Muscle layer of colon (tissue), 2 donors: ENCODE data around the gene TAS2R16.

Experiments used
- H3K27ac ChIP-seq: one replicate; pipeline ENCODE4 v1.7.0; 2013; ENCODE audit warnings: low read depth, mild to moderate bottlenecking, low read length, moderate library complexity
- H3K27me3 ChIP-seq, 2 donors: one replicate each; pipeline ENCODE4 v1.7.0; 2013; ENCODE audit warnings: low read length in 2 of 2, mild to moderate bottlenecking in 2 of 2; ENCODE audit not compliant: insufficient read depth in 2 of 2, control insufficient read depth in 1 of 2
- H3K36me3 ChIP-seq: one replicate; pipeline ENCODE4 v1.7.0; 2013; ENCODE audit warnings: mild to moderate bottlenecking, low read length; ENCODE audit not compliant: insufficient read depth
- H3K4me1 ChIP-seq: one replicate; pipeline ENCODE4 v1.7.0; 2013; ENCODE audit warnings: mild to moderate bottlenecking, low read length; ENCODE audit not compliant: insufficient read depth
- H3K4me3 ChIP-seq, 2 donors: one replicate each; pipeline ENCODE4 v1.7.0; 2013; ENCODE audit warnings: low read length in 2 of 2, low read depth in 1 of 2, mild to moderate bottlenecking in 1 of 2, moderate library complexity in 1 of 2
- H3K9ac ChIP-seq: one replicate; pipeline ENCODE4 v1.7.0; 2013; ENCODE audit warnings: low read length
- H3K9me3 ChIP-seq: one replicate; pipeline ENCODE4 v1.7.0; 2013; ENCODE audit warnings: mild to moderate bottlenecking, low read length
- donor health status: abdominal sarcoma.
- donor health status: Adenocarcinoma of cecum.

Gene TAS2R16

GRCh38 chr7:123011766-123012369, 16.4 kb upstream of the TAS2R16 start:
- no peaks in the 10 kb centered on the region for H3K27me3 ChIP-seq
- no peak overlapping the region for H3K9ac ChIP-seq
- H3K36me3 ChIP-seq, result no peaks in the 10 kb centered on the region
- no peak overlapping the region for H3K4me3 ChIP-seq
- no peaks in the 10 kb centered on the region for H3K4me1 ChIP-seq
- H3K9me3 ChIP-seq, result no peaks in the 10 kb centered on the region
- H3K27ac ChIP-seq, result no peak overlapping the region

GRCh38 chr7:123004931-123005330, 9.4 kb upstream of the TAS2R16 start:
- no peak overlapping the region for H3K27ac ChIP-seq
- no peaks in the 10 kb centered on the region for H3K27me3 ChIP-seq
- no peaks in the 10 kb centered on the region for H3K36me3 ChIP-seq
- H3K4me3 ChIP-seq, result no peak overlapping the region
- H3K9me3 ChIP-seq, result no peaks in the 10 kb centered on the region
- H3K9ac ChIP-seq, result no peak overlapping the region
- no peaks in the 10 kb centered on the region for H3K4me1 ChIP-seq

GRCh38 chr7:123003539-123004126, 8.1 kb upstream of the TAS2R16 start:
- Histone ChIP-seq H3K4me1 (no peaks in the 10 kb centered on the region), H3K4me3 (no peak overlapping the region), H3K9ac (no peak overlapping the region), H3K27ac (no peak overlapping the region), H3K9me3 (no peaks in the 10 kb centered on the region), H3K27me3 (no peaks in the 10 kb centered on the region), H3K36me3 (no peaks in the 10 kb centered on the region)

GRCh38 chr7:122989577-122989976, 5.9 kb downstream of the TAS2R16 start:
- H3K4me3 ChIP-seq, result no peak overlapping the region
- no peaks in the 10 kb centered on the region for H3K9me3 ChIP-seq
- H3K36me3 ChIP-seq, result no peaks in the 10 kb centered on the region
- no peak overlapping the region for H3K9ac ChIP-seq
- H3K27ac ChIP-seq, result no peak overlapping the region
- no peaks in the 10 kb centered on the region for H3K27me3 ChIP-seq
- H3K4me1 ChIP-seq, result no peaks in the 10 kb centered on the region

GRCh38 chr7:122989041-122989440, 6.5 kb downstream of the TAS2R16 start:
- Histone ChIP-seq H3K4me1 (no peaks in the 10 kb centered on the region), H3K9me3 (no peaks in the 10 kb centered on the region), H3K9ac (no peak overlapping the region), H3K36me3 (no peaks in the 10 kb centered on the region), H3K27ac (no peak overlapping the region), H3K4me3 (no peak overlapping the region), H3K27me3 (no peaks in the 10 kb centered on the region)

- Histone ChIP-seq H3K27me3 (no peaks in the 10 kb centered on the region), H3K27ac (no peak overlapping the region), H3K4me1 (no peaks in the 10 kb centered on the region), H3K9me3 (no peaks in the 10 kb centered on the region), H3K9ac (no peak overlapping the region), H3K36me3 (no peaks in the 10 kb centered on the region), H3K4me3 (no peak overlapping the region)
These were observed 7.2 kb downstream of the TAS2R16 start for GRCh38 chr7:122988333-122988732.

GRCh38 chr7:122987463-122987862, 8.0 kb downstream of the TAS2R16 start:
- Histone ChIP-seq H3K36me3 (no peaks in the 10 kb centered on the region), H3K9ac (no peak overlapping the region), H3K27ac (no peak overlapping the region)

GRCh38 chr7:122984021-122984420, 11.5 kb downstream of the TAS2R16 start:
- H3K36me3 ChIP-seq, result no peaks in the 10 kb centered on the region
- H3K27ac ChIP-seq, result no peak overlapping the region
- no peak overlapping the region for H3K9ac ChIP-seq
- H3K27me3 ChIP-seq, result no peaks in the 10 kb centered on the region
- H3K4me1 ChIP-seq, result no peaks in the 10 kb centered on the region
- H3K4me3 ChIP-seq, result no peak overlapping the region
- H3K9me3 ChIP-seq, result no peaks in the 10 kb centered on the region

More at GRCh38 chr7:122987463-122987862, 8.0 kb downstream of the TAS2R16 start:
- Histone ChIP-seq H3K9me3 (no peaks in the 10 kb centered on the region), H3K4me3 (no peak overlapping the region), H3K27me3 (no peaks in the 10 kb centered on the region), H3K4me1 (no peaks in the 10 kb centered on the region)

- no peak overlapping the region for H3K27ac ChIP-seq
- H3K36me3 ChIP-seq, result no peaks in the 10 kb centered on the region
- no peaks in the 10 kb centered on the region for H3K9me3 ChIP-seq
- no peaks in the 10 kb centered on the region for H3K4me1 ChIP-seq
- no peak overlapping the region for H3K4me3 ChIP-seq
- no peaks in the 10 kb centered on the region for H3K27me3 ChIP-seq
- no peak overlapping the region for H3K9ac ChIP-seq
These were observed 12.2 kb downstream of the TAS2R16 start for GRCh38 chr7:122983261-122983660.

- no peaks in the 10 kb centered on the region for H3K36me3 ChIP-seq
- no peak overlapping the region for H3K27ac ChIP-seq
- H3K4me3 ChIP-seq, result no peak overlapping the region
- H3K9me3 ChIP-seq, result no peaks in the 10 kb centered on the region
- no peaks in the 10 kb centered on the region for H3K4me1 ChIP-seq
- no peaks in the 10 kb centered on the region for H3K27me3 ChIP-seq
- no peak overlapping the region for H3K9ac ChIP-seq
These were observed 20.2 kb downstream of the TAS2R16 start for GRCh38 chr7:122975341-122975740.

GRCh38 chr7:122974229-122974628, 21.3 kb downstream of the TAS2R16 start:
- H3K9me3 ChIP-seq, result no peaks in the 10 kb centered on the region
- H3K36me3 ChIP-seq, result no peaks in the 10 kb centered on the region
- H3K4me1 ChIP-seq, result no peaks in the 10 kb centered on the region
- H3K27ac ChIP-seq, result no peak overlapping the region
- no peak overlapping the region for H3K4me3 ChIP-seq
- no peaks in the 10 kb centered on the region for H3K27me3 ChIP-seq
- H3K9ac ChIP-seq, result no peak overlapping the region

GRCh38 chr7:122972056-122972455, 23.4 kb downstream of the TAS2R16 start:
- H3K4me3 ChIP-seq, result no peak overlapping the region
- no peaks in the 10 kb centered on the region for H3K27me3 ChIP-seq
- H3K9me3 ChIP-seq, result no peaks in the 10 kb centered on the region

More at GRCh38 chr7:122972056-122972455, 23.4 kb downstream of the TAS2R16 start:
- H3K9ac ChIP-seq, result no peak overlapping the region
- no peaks in the 10 kb centered on the region for H3K36me3 ChIP-seq
- H3K27ac ChIP-seq, result no peak overlapping the region
- no peaks in the 10 kb centered on the region for H3K4me1 ChIP-seq
